Measurements from ENCODE around the gene LRRC23.

- TF ChIP-seq POLR2A (IDR thresholded peaks at IDR 0.05) = no peak
- TF ChIP-seq CTCF (IDR thresholded peaks at IDR 0.05) = no peak
Measured at GRCh38 chr12:6923851-6924250, 19.2 kb downstream of the LRRC23 start.

All from suprapubic skin (tissue), 3 donors.